22Rv1 (cell line): ENCODE results near the gene HEY2.

Experiments used
- ZFX ChIP-seq: fragments of 450-650 bp; IDR thresholded peaks from 2 replicates; pipeline ENCODE4 v1.6.1; 2017; ENCODE audit warnings: antibody characterized with exemption, borderline replicate concordance
- TF ChIP-seq, protein P1 (sequence below): fragments of 450-650 bp; IDR thresholded peaks from 2 replicates; pipeline ENCODE4 v1.5.1; 2017; ENCODE audit warnings: mild to moderate bottlenecking

DNA sequence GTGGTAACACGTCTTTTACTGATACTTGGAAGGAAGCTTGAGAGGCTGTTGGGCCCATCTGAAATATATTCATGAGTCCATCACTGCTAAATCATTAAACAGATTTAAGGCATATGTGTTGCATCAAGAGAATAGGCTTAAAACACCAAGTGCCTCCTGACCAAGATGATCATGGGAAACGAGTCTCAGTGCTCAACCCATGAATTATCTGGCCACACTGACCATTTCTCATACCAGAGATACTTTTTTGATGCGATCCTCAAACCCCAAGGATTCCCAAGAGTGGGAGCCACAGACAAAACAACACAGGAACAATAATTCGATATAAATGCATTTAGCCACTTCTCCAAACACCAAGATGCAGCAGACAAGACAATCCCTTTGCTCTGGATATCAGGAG lies 17.2 kb downstream of the HEY2 start:
- TF ChIP-seq, protein P1, sequence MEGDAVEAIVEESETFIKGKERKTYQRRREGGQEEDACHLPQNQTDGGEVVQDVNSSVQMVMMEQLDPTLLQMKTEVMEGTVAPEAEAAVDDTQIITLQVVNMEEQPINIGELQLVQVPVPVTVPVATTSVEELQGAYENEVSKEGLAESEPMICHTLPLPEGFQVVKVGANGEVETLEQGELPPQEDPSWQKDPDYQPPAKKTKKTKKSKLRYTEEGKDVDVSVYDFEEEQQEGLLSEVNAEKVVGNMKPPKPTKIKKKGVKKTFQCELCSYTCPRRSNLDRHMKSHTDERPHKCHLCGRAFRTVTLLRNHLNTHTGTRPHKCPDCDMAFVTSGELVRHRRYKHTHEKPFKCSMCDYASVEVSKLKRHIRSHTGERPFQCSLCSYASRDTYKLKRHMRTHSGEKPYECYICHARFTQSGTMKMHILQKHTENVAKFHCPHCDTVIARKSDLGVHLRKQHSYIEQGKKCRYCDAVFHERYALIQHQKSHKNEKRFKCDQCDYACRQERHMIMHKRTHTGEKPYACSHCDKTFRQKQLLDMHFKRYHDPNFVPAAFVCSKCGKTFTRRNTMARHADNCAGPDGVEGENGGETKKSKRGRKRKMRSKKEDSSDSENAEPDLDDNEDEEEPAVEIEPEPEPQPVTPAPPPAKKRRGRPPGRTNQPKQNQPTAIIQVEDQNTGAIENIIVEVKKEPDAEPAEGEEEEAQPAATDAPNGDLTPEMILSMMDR = no peak
- no peak for TF ChIP-seq ZFX
